ENCODE data around the gene KLK8.

- TF ChIP-seq GABPB1 (CRISPR knock-in tag; IDR thresholded peaks at IDR 0.05) (no peak), CTCF (IDR thresholded peaks at IDR 0.05) (no peak), ZNF425 (CRISPR knock-in tag; conservative IDR thresholded peaks at IDR 0.05) (no peak), TEAD4 (CRISPR knock-in tag; IDR thresholded peaks at IDR 0.05) (no peak), CBFB (CRISPR knock-in tag; IDR thresholded peaks at IDR 0.05; ENCODE audit: low read depth) (no peak), E2F1 (CRISPR knock-in tag; IDR thresholded peaks at IDR 0.05) (no peak), USF1 (CRISPR knock-in tag; IDR thresholded peaks at IDR 0.05) (no peak), JUN (CRISPR knock-in tag; IDR thresholded peaks at IDR 0.05) (no peak), MLX (CRISPR knock-in tag; IDR thresholded peaks at IDR 0.05) (no peak), TCF7 (CRISPR knock-in tag; IDR thresholded peaks at IDR 0.05; ENCODE audit: low read depth) (no peak), ZBTB43 (CRISPR knock-in tag; IDR thresholded peaks at IDR 0.05) (no peak)
Observed at GRCh38 chr19:51040151-51040550, 38.7 kb upstream of the KLK8 start.

Measured in WTC11 (cell line).